HG02840 (cell line): ENCODE results near the gene VEGFA.
"Not testable (repeated sequence)": the region's sequence is repeated elsewhere in the genome, so short reads cannot be mapped to it uniquely, and the experiment has no call there.

Experiments
- ATAC-seq: cut with Tn5 transposase; IDR thresholded peaks from one replicate; pipeline ENCODE4 v1.9.1; 2021; ENCODE audit warnings: mild to moderate bottlenecking, moderate library complexity, moderate number of reproducible peaks; ENCODE audit not compliant: unreplicated experiment, low FRiP score

Gene VEGFA

GRCh38 chr6:43817192-43817591 is 47.2 kb downstream of the VEGFA start:
- no peak for ATAC-seq

- not testable (repeated sequence) for ATAC-seq
Observed at GRCh38 chr6:43818973-43819372, 49.0 kb downstream of the VEGFA start.

- no peak for ATAC-seq
Observed at GRCh38 chr6:43819958-43820357, 49.9 kb downstream of the VEGFA start.

- no peak for ATAC-seq
Observed at GRCh38 chr6:43820486-43820885, 50.5 kb downstream of the VEGFA start.

- ATAC-seq: no peak
Observed at GRCh38 chr6:43821101-43821886, 51.3 kb downstream of the VEGFA start.

GRCh38 chr6:43823390-43823789 is 53.4 kb downstream of the VEGFA start:
- ATAC-seq: no peak

- ATAC-seq: no peak
Observed at GRCh38 chr6:43823879-43824702, 54.1 kb downstream of the VEGFA start.

- no peak for ATAC-seq
Observed at GRCh38 chr6:43824703-43825064, 54.7 kb downstream of the VEGFA start.

- no peak for ATAC-seq
Observed at GRCh38 chr6:43825187-43826115, 55.4 kb downstream of the VEGFA start.

- no peak for ATAC-seq
Observed at GRCh38 chr6:43826730-43827129, 56.7 kb downstream of the VEGFA start.

- no peak for ATAC-seq
Observed at GRCh38 chr6:43827898-43828297, 57.9 kb downstream of the VEGFA start.

GRCh38 chr6:43828711-43829110 is 58.7 kb downstream of the VEGFA start:
- ATAC-seq: no peak

- no peak for ATAC-seq
Observed at GRCh38 chr6:43829470-43829869, 59.5 kb downstream of the VEGFA start.

GRCh38 chr6:43830775-43831174 is 60.8 kb downstream of the VEGFA start:
- ATAC-seq: no peak

- ATAC-seq: no peak
Observed at GRCh38 chr6:43831191-43831590, 61.2 kb downstream of the VEGFA start.

GRCh38 chr6:43833223-43833995 is 63.4 kb downstream of the VEGFA start:
- no peak for ATAC-seq

- ATAC-seq: no peak
Observed at GRCh38 chr6:43833996-43834390, 64.0 kb downstream of the VEGFA start.

GRCh38 chr6:43834528-43835155 is 64.6 kb downstream of the VEGFA start:
- ATAC-seq: no peak

GRCh38 chr6:43835872-43836419 is 65.9 kb downstream of the VEGFA start:
- ATAC-seq: no peak
